GM21381 (cell line): ENCODE data around the gene RET.

Source experiments
- ATAC-seq: cut with Tn5 transposase; IDR thresholded peaks from one replicate; pipeline ENCODE4 v1.9.1; 2021; ENCODE audit warnings: mild to moderate bottlenecking, moderate library complexity; ENCODE audit not compliant: unreplicated experiment

The RET gene

GRCh38 chr10:43118631-43119415, 42.0 kb downstream of the RET start:
- no peak for ATAC-seq

- no peak for ATAC-seq
These were observed 42.7 kb downstream of the RET start for GRCh38 chr10:43119416-43120115.

GRCh38 chr10:43120116-43120928, 43.5 kb downstream of the RET start:
- no peak for ATAC-seq

GRCh38 chr10:43120929-43121314, 44.1 kb downstream of the RET start:
- ATAC-seq, result peak; percentile 78

- ATAC-seq, result no peak
These were observed 44.6 kb downstream of the RET start for GRCh38 chr10:43121444-43121843.

- no peak for ATAC-seq
These were observed 45.2 kb downstream of the RET start for GRCh38 chr10:43122096-43122495.

GRCh38 chr10:43122826-43123225, 46.0 kb downstream of the RET start:
- ATAC-seq, result no peak

- ATAC-seq, result no peak
These were observed 46.7 kb downstream of the RET start for GRCh38 chr10:43123361-43124093.

GRCh38 chr10:43124094-43124521, 47.2 kb downstream of the RET start:
- ATAC-seq, result no peak

- no peak for ATAC-seq
These were observed 47.9 kb downstream of the RET start for GRCh38 chr10:43124574-43125273.

GRCh38 chr10:43125274-43125845, 48.5 kb downstream of the RET start:
- no peak for ATAC-seq

- ATAC-seq, result no peak
These were observed 49.2 kb downstream of the RET start for GRCh38 chr10:43125881-43126731.

- ATAC-seq, result peak; percentile 33
These were observed 50.0 kb downstream of the RET start for GRCh38 chr10:43126759-43127424.

- ATAC-seq, result no peak
These were observed 50.6 kb downstream of the RET start for GRCh38 chr10:43127442-43127841.

GRCh38 chr10:43128331-43128730, 51.5 kb downstream of the RET start:
- ATAC-seq, result no peak

GRCh38 chr10:43128958-43129706, 52.3 kb downstream of the RET start:
- ATAC-seq, result peak; percentile 52

GRCh38 chr10:43130770-43131171, 53.9 kb downstream of the RET start:
- ATAC-seq, result no peak

- ATAC-seq, result no peak
These were observed 54.4 kb downstream of the RET start for GRCh38 chr10:43131256-43131655.
